HG02763 (cell line): Measurements from ENCODE around the gene SREBF1.

Experiments
- ATAC-seq: cut with Tn5 transposase; IDR thresholded peaks from one replicate; pipeline ENCODE4 v1.9.1; 2021; ENCODE audit warnings: mild to moderate bottlenecking, moderate library complexity; ENCODE audit not compliant: unreplicated experiment

SREBF1 gene

GRCh38 chr17:17797119-17797809, 39.5 kb downstream of the SREBF1 start:
- ATAC-seq = no peak

DNA sequence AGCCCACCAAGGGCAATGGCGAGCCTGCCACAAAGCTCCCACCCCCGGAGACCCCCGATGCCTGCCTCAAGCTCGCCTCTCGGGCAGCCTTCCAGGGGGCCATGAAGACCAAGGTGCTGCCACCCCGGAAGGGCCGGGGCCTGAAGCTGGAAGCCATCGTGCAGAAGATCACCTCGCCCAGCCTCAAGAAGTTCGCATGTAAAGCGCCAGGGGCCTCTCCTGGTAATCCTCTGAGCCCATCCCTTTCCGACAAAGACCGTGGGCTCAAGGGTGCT, 40.1 kb downstream of the SREBF1 start:
- ATAC-seq = no peak

DNA sequence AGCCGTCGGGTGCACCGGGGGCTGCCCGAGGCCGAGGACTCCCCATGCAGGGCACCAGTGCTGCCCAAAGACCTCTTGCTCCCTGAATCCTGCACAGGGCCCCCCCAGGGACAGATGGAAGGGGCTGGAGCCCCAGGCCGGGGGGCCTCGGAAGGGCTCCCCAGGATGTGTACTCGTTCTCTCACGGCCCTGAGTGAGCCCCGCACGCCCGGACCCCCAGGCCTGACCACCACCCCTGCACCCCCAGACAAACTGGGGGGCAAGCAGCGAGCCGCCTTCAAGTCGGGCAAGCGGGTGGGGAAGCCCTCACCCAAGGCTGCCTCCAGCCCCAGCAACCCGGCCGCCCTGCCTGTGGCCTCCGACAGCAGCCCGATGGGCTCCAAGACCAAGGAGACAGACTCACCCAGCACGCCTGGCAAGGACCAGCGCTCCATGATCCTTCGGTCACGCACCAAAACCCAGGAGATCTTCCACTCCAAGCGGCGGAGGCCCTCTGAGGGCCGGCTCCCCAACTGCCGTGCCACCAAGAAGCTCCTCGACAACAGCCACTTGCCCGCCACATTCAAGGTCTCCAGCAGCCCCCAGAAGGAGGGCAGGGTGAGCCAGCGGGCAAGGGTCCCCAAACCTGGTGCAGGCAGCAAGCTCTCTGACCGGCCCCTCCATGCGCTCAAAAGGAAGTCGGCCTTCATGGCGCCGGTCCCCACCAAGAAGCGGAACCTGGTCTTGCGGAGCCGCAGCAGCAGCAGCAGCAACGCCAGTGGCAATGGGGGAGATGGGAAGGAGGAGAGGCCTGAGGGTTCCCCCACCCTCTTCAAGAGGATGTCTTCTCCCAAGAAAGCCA, 40.6 kb downstream of the SREBF1 start:
- ATAC-seq = no peak

DNA sequence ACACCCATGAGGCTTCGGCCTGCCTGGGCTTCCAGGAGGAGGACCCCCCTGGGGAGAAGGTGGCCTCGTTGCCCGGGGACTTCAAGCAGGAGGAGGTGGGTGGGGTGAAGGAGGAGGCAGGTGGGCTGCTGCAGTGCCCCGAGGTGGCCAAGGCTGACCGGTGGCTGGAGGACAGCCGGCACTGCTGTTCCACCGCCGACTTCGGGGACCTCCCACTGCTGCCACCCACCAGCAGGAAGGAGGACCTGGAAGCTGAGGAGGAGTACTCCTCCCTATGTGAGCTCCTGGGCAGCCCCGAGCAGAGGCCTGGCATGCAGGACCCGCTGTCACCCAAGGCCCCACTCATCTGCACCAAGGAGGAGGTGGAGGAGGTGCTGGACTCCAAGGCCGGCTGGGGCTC, 41.5 kb downstream of the SREBF1 start:
- no peak for ATAC-seq

GRCh38 chr17:17794382-17794781, 42.4 kb downstream of the SREBF1 start:
- no peak for ATAC-seq

- no peak for ATAC-seq
Measured at GRCh38 chr17:17793378-17794214, 43.2 kb downstream of the SREBF1 start.

DNA sequence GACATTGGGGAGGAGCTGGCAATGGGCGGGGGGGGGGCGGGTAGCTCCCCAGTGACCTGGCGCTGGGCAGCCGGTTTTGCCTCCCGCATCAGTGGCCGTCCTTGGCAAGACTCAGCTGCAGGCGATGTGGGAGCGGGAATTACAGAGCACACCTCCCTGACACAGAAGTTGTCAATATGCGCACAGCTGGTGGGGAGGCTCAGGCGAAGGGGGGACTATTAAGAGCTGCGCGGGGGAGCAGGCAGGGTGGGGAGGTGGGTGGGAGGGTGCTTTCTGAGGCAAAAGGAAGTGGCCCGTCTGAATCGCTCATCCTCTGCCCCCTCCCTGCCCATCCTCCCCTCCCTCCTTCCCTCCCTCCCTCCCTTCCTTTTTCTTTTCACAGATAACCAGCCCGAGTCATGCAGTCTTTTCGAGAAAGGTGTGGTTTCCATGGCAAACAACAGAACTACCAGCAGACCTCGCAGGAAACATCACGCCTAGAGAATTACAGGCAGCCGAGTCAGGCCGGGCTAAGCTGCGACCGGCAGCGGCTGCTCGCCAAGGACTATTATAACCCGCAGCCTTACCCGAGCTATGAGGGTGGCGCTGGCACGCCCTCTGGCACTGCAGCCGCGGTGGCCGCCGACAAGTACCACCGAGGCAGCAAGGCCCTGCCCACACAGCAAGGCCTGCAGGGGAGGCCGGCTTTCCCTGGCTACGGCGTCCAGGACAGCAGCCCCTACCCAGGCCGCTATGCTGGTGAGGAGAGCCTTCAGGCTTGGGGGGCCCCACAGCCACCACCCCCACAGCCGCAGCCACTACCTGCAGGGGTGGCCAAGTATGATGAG, 44.0 kb downstream of the SREBF1 start:
- no peak for ATAC-seq

- no peak for ATAC-seq
Measured at GRCh38 chr17:17792037-17792550, 44.7 kb downstream of the SREBF1 start.

DNA sequence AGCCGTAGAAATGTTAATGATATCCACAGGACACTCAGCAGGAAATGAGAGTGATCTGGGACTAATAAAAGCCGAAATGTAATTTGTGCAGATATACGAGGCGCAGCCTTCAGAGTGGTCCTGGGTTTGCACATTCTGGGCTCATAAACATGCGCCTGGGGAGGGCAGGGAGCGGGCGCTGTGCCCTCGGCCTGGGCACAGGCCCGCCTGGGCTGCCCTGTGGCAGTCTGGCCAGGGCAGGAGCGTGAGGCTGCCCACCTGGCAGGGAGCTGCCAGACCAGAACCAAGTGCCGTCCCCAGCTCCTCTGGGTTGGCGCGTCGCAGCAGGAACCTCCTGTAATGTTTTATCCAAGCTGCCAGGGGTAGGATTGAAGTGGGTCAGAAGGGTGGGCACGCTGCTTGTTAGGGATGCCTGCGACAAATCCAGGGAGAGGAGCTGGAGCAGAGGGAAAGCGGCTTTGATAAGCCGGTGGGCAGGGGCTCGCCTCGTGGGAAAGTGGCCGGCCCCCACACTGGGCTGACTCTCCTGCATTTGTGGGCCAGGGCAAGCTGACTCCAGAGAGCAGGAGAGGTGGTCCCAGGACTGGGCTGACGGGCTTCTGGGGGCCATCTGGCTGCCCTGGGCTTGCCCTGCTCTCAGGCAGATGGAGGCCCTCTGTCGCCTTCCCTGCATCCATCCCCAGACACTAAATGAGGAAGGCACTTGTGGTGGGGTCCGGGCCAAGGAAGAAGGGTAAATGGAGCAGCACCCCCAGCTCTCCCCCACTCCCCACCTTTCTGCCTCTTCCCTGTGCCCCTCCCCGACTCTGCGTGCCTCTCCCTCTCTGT, 45.9 kb downstream of the SREBF1 start:
- no peak for ATAC-seq

DNA sequence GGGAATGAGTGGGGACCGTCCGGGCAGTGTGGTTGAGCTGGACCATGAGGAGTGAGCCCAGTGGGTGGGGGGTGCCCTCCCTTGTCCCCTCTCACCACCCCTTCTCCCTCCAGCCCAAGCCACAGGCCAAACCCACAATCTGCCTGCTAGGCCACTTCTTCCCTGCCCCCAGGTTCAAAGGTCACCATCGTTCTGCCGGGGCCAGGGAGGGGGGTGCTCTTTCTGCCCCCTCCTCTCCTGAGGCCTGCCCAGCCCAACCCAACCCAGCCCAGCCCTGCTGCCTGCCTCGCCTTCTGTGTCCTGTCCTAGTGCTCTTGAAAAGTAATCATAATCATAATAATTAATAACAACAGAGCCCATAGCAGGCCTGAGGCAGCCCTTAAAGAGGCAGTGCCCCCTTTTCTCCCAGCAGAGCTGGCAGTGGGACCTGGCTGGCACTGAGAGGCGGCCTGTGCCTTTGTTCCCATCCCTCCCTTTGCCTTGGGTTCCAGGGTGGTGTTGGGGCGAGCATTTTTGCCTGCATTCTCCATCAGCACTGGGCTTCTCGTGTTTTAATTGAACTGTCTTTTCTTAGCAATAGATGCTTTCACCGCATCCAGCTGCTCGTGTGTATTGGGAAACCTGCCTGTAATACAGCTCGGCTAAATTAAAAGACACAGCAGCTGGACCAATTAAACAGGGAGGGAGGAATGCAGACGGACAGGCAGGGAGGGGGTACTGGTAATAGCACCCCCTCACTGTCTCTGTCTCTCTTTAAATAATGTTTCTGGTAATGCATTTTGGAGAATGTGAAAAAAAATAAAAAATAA, 46.8 kb downstream of the SREBF1 start:
- no peak for ATAC-seq

DNA sequence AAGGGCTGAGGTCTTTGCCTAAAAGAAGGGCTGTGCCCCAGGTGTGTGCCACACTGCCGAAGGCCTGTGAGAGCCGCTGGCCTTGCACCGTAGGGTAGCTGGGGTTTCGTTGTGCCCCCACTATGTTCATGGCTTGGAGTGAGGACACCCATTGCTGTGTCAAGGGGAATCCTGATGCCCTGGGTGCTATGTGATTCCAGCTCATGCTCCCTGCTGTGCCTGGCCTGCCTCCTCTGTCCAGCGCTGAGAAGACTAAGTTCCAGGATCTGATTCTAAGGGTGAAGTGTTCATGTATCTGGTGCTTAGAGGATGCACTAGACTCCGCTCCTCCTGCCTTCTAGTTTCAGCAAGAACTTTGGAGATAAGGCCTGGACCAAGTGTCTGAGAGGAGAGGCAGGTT, 47.4 kb downstream of the SREBF1 start:
- ATAC-seq = no peak

DNA sequence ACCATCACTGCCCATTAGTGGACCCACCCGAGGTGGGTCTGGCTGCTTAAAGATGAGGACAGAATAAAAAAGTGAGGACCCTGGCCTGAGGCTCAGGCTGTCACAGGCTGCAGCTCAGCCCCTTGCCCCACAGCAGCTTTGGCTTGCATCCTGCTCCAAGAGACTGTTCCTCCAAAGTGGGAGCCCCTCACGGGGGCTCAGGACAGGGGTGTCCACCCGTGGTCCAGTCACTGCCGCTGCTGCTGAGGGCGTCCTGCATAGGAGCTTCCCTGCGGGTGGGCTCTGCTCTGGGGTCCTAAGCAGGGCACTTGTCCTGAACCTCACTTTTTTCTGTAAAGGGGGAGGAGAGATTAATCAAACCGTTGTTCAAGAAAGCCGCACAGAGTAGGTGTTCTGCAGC, 47.8 kb downstream of the SREBF1 start:
- no peak for ATAC-seq

- no peak for ATAC-seq
Measured at GRCh38 chr17:17787568-17787967, 49.2 kb downstream of the SREBF1 start.

DNA sequence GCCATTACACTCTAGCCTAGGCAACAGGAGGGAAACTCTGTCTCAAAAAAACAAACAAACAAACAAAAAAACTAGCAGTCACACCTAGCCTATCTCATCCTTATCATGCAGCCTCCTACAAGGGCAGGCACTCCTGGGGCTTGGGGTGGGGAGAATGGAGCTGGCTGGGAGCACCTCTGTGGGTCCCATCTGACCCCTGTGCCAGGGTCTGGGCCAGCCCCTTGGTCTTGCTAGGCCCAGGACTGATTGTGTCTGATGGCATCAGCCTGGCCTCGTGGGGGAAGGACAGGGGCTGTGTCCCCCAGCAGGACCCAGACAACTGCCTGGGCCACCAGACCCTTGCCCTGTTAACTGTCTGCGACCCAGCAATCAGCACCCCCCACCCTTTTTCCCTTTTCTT, 49.8 kb downstream of the SREBF1 start:
- no peak for ATAC-seq

DNA sequence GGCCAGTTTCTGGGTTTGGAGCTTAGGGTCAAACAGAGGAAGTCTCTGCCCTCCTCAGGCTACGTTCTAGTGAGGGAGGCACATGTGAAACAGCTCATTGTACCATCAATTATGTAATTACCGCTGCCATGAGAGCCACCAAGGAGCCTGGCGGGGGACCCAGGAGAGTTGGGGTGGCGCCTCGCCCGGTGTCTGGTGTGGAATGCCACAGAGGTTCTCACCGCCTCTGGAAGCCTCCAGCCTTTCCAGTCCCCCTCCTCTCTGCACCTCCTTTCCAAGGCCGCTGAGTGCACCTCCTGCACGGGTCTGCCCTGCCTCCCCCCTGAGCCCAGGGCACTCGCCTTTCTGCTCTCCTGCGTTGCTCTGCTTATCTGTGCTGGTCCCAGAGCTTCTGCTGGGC, 51.4 kb downstream of the SREBF1 start:
- no peak for ATAC-seq

GRCh38 chr17:17784657-17785267, 52.0 kb downstream of the SREBF1 start:
- ATAC-seq = no peak

DNA sequence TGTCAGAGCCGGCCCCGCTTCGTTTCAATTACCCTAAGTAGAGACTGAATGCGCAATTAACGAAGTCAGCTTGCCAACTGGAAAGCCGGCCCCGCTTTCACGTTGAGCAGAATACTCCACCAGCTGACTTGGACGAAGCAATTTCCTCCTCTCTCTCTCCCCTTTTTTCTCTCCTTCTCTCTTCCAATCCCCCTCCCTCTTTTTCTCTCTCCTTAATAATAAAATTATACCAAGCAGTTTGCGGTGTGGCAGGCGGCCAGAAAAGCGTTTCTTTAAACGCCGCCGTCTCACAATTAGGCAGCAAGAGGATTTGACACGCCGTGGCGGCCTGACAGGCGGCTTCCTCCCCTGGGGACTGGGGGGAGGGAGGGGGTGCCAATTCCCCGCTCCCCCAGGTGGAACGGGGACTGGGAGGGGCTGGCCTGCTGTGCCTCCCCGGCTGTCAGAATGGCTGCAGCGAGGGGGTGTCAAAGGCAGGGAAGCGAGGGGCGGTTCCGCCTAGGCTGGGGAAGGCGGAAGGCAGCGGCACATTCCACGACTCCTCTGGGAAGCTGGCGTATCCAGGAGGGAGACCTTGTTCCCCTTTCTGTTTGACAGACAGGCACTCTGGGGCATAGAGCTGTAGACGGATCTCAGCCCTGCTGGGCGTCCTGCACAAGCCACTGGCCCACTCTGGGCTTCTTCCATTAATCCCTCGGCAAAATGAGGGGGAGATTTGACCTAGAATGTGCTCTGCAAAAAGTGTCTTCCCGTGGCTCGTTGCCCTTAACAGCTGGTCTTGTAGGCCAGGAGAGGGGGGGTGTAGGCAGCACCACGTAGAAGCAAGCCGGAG, 52.7 kb downstream of the SREBF1 start:
- no peak for ATAC-seq
